Right cardiac atrium (tissue), 5 donors: ENCODE results near the gene HNMT. TPM values are rescaled to one million over a fixed set of nuclear protein-coding genes. Genes with fewer than 3 reads are reported as not detected.
A peak's percentile ranks its signal among the peaks of the same experiment; 100 is the strongest.

Source experiments
- ATAC-seq, 2 donors: fragments of 200-7000 bp; cut with Tn5 transposase; one replicate each; pipeline versions ENCODE4 v1.8.0 to v1.9.1; 2020; ENCODE audit warnings: moderate library complexity in 2 of 2, mild to moderate bottlenecking in 1 of 2
- DNase-seq, 3 donors: peaks; one replicate each; pipeline ENCODE4 v3.0.0-alpha.2; 2020
- H3K27ac ChIP-seq: one replicate; pipeline ENCODE4 v1.5.1; 2013; ENCODE audit warnings: mild to moderate bottlenecking, low read length, control low read depth, moderate library complexity
- H3K27me3 ChIP-seq: one replicate; pipeline ENCODE4 v1.6.1; 2013; ENCODE audit not compliant: control insufficient read depth, insufficient read depth
- H3K4me1 ChIP-seq: one replicate; pipeline ENCODE4 v1.6.1; 2013; ENCODE audit warnings: low read length; ENCODE audit not compliant: control insufficient read depth, insufficient read depth
- H3K4me3 ChIP-seq: one replicate; pipeline ENCODE4 v1.5.1; 2013; ENCODE audit warnings: low read length, control low read depth
- H3K9me3 ChIP-seq: one replicate; pipeline ENCODE4 v1.6.1; 2013; ENCODE audit warnings: low read length; ENCODE audit not compliant: control insufficient read depth
- WGBS: extraction: QIAGEN DNeasy Blood & Tissue Kit; methylation state at CpG from one replicate; pipeline ENCODE4 v1.1.7; 2013; 5-methylcytosine and 5-hydroxymethylcytosine counted together
- intact Hi-C, 4 donors: fragments of 100-400 bp; cut with DNase I; formaldehyde crosslinking; loops; one replicate each; pipeline versions ENCODE4 v1.11.0 to v1.14.0; 2022 to 2023
- polyA plus RNA-seq: library from polyadenylated mRNA; stranded (reverse); fragments of 200-250 nt; gene quantifications from one replicate; pipeline ENCODE4 v1.2.3, GENCODE V29; 2013
- total RNA-seq, 4 donors: library from RNA; stranded (reverse); fragmentation: NEBNext Ultra II Directional; extraction: Animal tissue kit (Norgen Biotek cat#: 25700); gene quantifications; one replicate each; pipeline ENCODE4 v1.2.1, GENCODE V29; 2021
- donor health status: healthy with polysubstance abuse.
- donor health status: DM: no; HTN: yes; CAD: no.
- donor health status: DM: no; HTN: no; CAD: no.
- donor health status: DM: no; HTN: yes; CAD: no; lungs with severe emphysema.
- donor health status: DM: yes; HTN: yes; CAD: no.

Gene HNMT
- total and polyA plus RNA-seq, 5 donors: 13.7 to 25.6 (median 22.9) TPM

DNA sequence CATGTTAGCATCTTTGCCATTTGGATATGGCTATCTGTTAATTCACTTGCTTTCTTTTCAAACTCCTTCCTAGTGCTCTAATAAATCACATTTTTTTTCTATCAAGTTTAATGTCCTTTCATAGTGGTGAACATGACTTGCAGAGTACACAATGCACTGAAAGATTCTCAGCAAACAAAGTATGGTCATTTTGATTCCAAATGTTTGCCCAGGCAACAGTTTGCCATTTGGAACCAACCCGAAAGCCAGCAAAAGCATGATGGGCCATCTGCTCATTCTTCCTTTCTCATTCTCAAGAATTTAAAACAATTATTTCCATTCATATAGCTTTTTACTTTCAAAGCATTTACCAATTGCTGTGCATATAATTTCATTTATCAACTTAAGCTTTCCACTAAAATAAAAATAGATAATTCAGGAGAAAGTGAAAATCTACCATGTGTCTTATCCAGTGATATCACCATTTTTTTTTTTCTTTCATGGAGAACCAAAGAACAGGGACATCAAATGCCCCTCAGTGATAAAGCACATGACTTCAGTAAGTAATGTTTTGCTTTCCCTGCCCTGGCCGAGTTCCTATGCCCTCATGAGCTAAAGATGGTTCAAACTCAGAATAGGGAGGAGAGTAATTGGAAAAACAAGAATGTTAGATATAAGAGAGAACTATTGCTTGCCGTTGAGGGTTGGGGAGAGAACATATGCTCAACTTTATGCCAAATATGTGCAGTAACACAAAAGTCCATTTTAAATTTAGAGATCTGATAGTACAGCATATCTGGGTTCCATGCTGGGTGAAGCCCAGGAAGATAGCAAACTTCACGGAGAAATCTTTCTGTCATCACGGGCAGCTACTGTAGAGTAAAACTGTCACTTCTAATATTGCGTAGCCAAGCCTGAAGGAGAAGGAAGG, 62.1 kb downstream of the HNMT start:
- Histone ChIP-seq H3K9me3 (no peaks in the 10 kb centered on the region), H3K4me3 (no peak overlapping the region), H3K27me3 (no peaks in the 10 kb centered on the region), H3K27ac (no peak overlapping the region), H3K4me1 (peaks cover 2% of the 10 kb centered on the region)
- intact Hi-C loops: no loop called here
- DNase-seq: no peak
- WGBS: 78% methylated on average over 6 of the region's 6 CpGs
- ATAC-seq: no peak

GRCh38 chr2:138028538-138028937, 64.3 kb downstream of the HNMT start:
- H3K4me3 ChIP-seq: no peak overlapping the region
- intact Hi-C loops: no loop called here
- no peak overlapping the region for H3K27ac ChIP-seq
- DNase-seq (peak in 1 of 3 donors; percentile 27), ATAC-seq (peak; percentile 49 to 50)
- no peaks in the 10 kb centered on the region for H3K9me3 ChIP-seq
- H3K4me1 ChIP-seq: peaks cover 2% of the 10 kb centered on the region
- 71% methylated on average over 2 of the region's 2 CpGs for WGBS
- H3K27me3 ChIP-seq: no peaks in the 10 kb centered on the region

- ATAC-seq (peak; percentile 67 to 85), DNase-seq (peak; percentile 21 to 74 (median 52))
- intact Hi-C loops: no loop called here
- Histone ChIP-seq H3K4me1 (peaks cover 2% of the 10 kb centered on the region), H3K9me3 (no peaks in the 10 kb centered on the region), H3K4me3 (no peak overlapping the region), H3K27me3 (no peaks in the 10 kb centered on the region), H3K27ac (no peak overlapping the region)
These were observed 65.0 kb downstream of the HNMT start for GRCh38 chr2:138029276-138029675.

DNA sequence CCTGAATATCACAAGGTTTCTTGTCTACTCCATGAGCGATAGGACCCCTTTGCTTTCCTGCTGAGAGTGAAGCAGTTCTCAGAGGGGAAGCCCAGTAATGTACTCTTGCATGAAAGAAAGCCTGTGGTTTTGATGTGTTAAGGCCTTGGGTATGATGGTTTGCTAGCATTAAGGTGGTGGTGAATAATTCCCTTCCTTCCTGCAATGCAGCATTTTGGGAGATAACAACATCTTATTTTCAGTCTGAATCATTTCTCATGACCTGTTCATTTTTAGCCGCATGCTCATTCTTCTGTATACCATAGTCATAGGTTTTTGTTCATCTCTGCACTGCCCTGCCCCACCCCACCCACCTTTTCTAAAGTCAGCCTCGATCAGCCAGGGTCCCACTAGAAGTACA, 66.2 kb downstream of the HNMT start:
- H3K9me3 ChIP-seq: no peaks in the 10 kb centered on the region
- peaks cover 2% of the 10 kb centered on the region for H3K4me1 ChIP-seq
- no peaks in the 10 kb centered on the region for H3K27me3 ChIP-seq
- ATAC-seq (no peak), DNase-seq (no peak)
- H3K4me3 ChIP-seq: no peak overlapping the region
- no peak overlapping the region for H3K27ac ChIP-seq
- WGBS: 88% methylated on average over 3 of the region's 3 CpGs
- intact Hi-C loops: no loop called here

- H3K27me3 ChIP-seq: no peaks in the 10 kb centered on the region
- 72% methylated on average over 2 of the region's 2 CpGs for WGBS
- no peak overlapping the region for H3K4me3 ChIP-seq
- H3K4me1 ChIP-seq: no peaks in the 10 kb centered on the region
- H3K27ac ChIP-seq: no peak overlapping the region
- no peak for ATAC-seq
- no peak for DNase-seq
- H3K9me3 ChIP-seq: no peaks in the 10 kb centered on the region
- intact Hi-C loops: no loop called here
These were observed 68.1 kb downstream of the HNMT start for GRCh38 chr2:138032334-138032733.

- intact Hi-C loops: no loop called here
- 63% methylated on average over 3 of the region's 3 CpGs for WGBS
- no peak overlapping the region for H3K4me3 ChIP-seq
- H3K9me3 ChIP-seq: no peaks in the 10 kb centered on the region
- no peak overlapping the region for H3K27ac ChIP-seq
- no peaks in the 10 kb centered on the region for H3K27me3 ChIP-seq
- ATAC-seq: no peak
- no peaks in the 10 kb centered on the region for H3K4me1 ChIP-seq
- no peak for DNase-seq
These were observed 70.3 kb downstream of the HNMT start for GRCh38 chr2:138034536-138034935.

- Histone ChIP-seq H3K4me3 (no peak overlapping the region), H3K27ac (no peak overlapping the region), H3K27me3 (no peaks in the 10 kb centered on the region), H3K9me3 (no peaks in the 10 kb centered on the region), H3K4me1 (no peaks in the 10 kb centered on the region)
- 68% methylated on average over 4 of the region's 4 CpGs for WGBS
- ATAC-seq (no peak), DNase-seq (no peak)
- intact Hi-C loops: no loop called here
These were observed 71.4 kb downstream of the HNMT start for GRCh38 chr2:138035608-138036217.

- intact Hi-C loops: no loop called here
- H3K4me1 ChIP-seq: no peaks in the 10 kb centered on the region
- WGBS: 70% methylated on average over 5 of the region's 5 CpGs
- H3K27me3 ChIP-seq: no peaks in the 10 kb centered on the region
- H3K9me3 ChIP-seq: no peaks in the 10 kb centered on the region
- no peak for DNase-seq
- no peak overlapping the region for H3K27ac ChIP-seq
- no peak for ATAC-seq
- H3K4me3 ChIP-seq: no peak overlapping the region
These were observed 72.2 kb downstream of the HNMT start for GRCh38 chr2:138036522-138036921.

GRCh38 chr2:138037090-138037489, 72.8 kb downstream of the HNMT start:
- H3K27me3 ChIP-seq: no peaks in the 10 kb centered on the region
- DNase-seq (no peak), ATAC-seq (no peak)
- no peaks in the 10 kb centered on the region for H3K4me1 ChIP-seq
- intact Hi-C loops: no loop called here
- no peak overlapping the region for H3K4me3 ChIP-seq
- no peaks in the 10 kb centered on the region for H3K9me3 ChIP-seq
- 75% methylated on average over 2 of the region's 2 CpGs for whole genome bisulfite sequencing
- H3K27ac ChIP-seq: no peak overlapping the region

DNA sequence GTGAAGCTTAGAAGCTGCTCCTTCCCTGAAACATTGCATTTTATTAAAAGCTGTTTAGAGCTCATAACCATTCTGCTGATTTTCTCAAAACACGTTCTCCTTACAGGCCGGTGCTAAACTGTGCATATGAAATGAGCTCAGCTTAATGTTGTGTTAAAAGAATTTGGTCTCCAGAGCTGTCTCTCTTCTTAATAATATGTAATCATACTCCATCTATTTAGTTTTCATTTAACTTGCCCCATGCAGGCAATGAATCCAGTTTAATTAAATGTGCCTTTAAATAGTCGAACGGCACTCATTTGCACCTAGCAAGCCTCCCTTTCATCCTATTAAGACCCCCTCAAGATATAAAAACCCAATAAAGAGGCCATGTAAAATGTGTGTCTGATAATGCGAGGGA, 76.3 kb downstream of the HNMT start:
- no peaks in the 10 kb centered on the region for H3K27me3 ChIP-seq
- no peaks in the 10 kb centered on the region for H3K9me3 ChIP-seq
- no peak for DNase-seq
- no peak overlapping the region for H3K4me3 ChIP-seq
- intact Hi-C loops: no loop called here
- no peak overlapping the region for H3K27ac ChIP-seq
- ATAC-seq: no peak
- 83% methylated on average over 5 of the region's 5 CpGs for WGBS
- no peaks in the 10 kb centered on the region for H3K4me1 ChIP-seq

- Histone ChIP-seq H3K4me1 (no peaks in the 10 kb centered on the region), H3K27ac (no peak overlapping the region), H3K4me3 (no peak overlapping the region), H3K9me3 (no peaks in the 10 kb centered on the region), H3K27me3 (no peaks in the 10 kb centered on the region)
- no peak for DNase-seq
- intact Hi-C loops: no loop called here
- no peak for ATAC-seq
- 83% methylated on average over 3 of the region's 3 CpGs for WGBS
These were observed 78.0 kb downstream of the HNMT start for GRCh38 chr2:138042311-138042710.
